H1 (cell line): Measurements from ENCODE around the gene AP2A1. TPM values are rescaled to one million over a fixed set of nuclear protein-coding genes. Genes with fewer than 3 reads are reported as not detected.

ENCODE experiments used
- ATF2 ChIP-seq: IDR thresholded peaks from 2 replicates; pipeline ENCODE4 v1.6.1; 2012; ENCODE audit warnings: low read length, inconsistent platforms
- CBX8 ChIP-seq: fragments of 300-800, 300-1000 bp; sonication (generic); IDR thresholded peaks from 2 replicates; pipeline ENCODE4 v1.7.1; 2016; ENCODE audit warnings: low read depth, low read length, borderline replicate concordance
- CEBPB ChIP-seq: IDR thresholded peaks from 2 replicates; pipeline ENCODE4 v1.6.1; 2012; ENCODE audit warnings: low read depth, low read length
- EP300 ChIP-seq, 2 experiments: IDR thresholded peaks; 1 replicate in 1 of 2; 2 replicates in 1 of 2; pipeline ENCODE4 v1.6.1; 2011 to 2012; ENCODE audit warnings: low read depth in 2 of 2, low read length in 2 of 2, mild to moderate bottlenecking in 2 of 2, borderline replicate concordance in 1 of 2, inconsistent platforms in 1 of 2, moderate library complexity in 1 of 2
- POLR2A ChIP-seq, 2 experiments: IDR thresholded peaks; 1 replicate in 1 of 2; 2 replicates in 1 of 2; pipeline ENCODE4 v1.6.1; 2011; ENCODE audit warnings: low read depth in 2 of 2, low read length in 2 of 2, mild to moderate bottlenecking in 2 of 2; ENCODE audit errors: control extremely low read depth in 1 of 2
- RBBP5 ChIP-seq: IDR thresholded peaks from 2 replicates; pipeline ENCODE4 v1.7.1; 2012; ENCODE audit warnings: low read depth, mild to moderate bottlenecking, inconsistent platforms, low read length, moderate library complexity, borderline replicate concordance
- polyA plus RNA-seq, 7 experiments: library from polyadenylated mRNA; depleted of rRNA in 3 of 7; stranded (reverse) in 5 of 7; unstranded in 2 of 7; fragments of >200 nt in 5 of 7; fragments of 200-250 nt in 2 of 7; gene quantifications; 1 replicate in 5 of 7; 2 replicates in 1 of 7; 4 replicates in 1 of 7; pipeline versions ENCODE4 v1.2.1 to v1.2.3, GENCODE V29; 2011 to 2013; ENCODE audit warnings: missing spikeins in 2 of 7, mixed read lengths in 2 of 7
- total RNA-seq: library from RNA; stranded (reverse); fragmentation: NEBNext Ultra II Directional; extraction: Animal tissue kit (Norgen Biotek cat#: 25700); gene quantifications from 2 replicates; pipeline ENCODE4 v1.2.1, GENCODE V29; 2021

The AP2A1 gene
- total and polyA plus RNA-seq, 2 of the 8 experiments (the other 6 are each of a cell fraction or from before 2014, with no cell fraction given): 105 to 106 TPM

GRCh38 chr19:49806620-49806959 is 39.8 kb downstream of the AP2A1 start (continued):
- TF ChIP-seq CBX8 (no peak), EP300 (IDR thresholded peaks at IDR 0.05; ENCODE audit: borderline replicate concordance in 1 of 2, low read depth in 2 of 2, low read length in 2 of 2) (no peak), POLR2A (IDR thresholded peaks at IDR 0.05; ENCODE audit: control extremely low read depth in 1 of 2, low read depth in 2 of 2, low read length in 2 of 2) (no peak), CEBPB (no peak), RBBP5 (no peak), ATF2 (no peak)
- TF ChIP-seq, all 59 proteins: peak for 0
